Sigmoid colon (tissue), 7 donors: ENCODE measurements around the gene MRPL46. TPM values are rescaled to one million over a fixed set of nuclear protein-coding genes. Genes with fewer than 3 reads are reported as not detected.

ENCODE experiments used
- DNase-seq: peaks from one replicate; pipeline ENCODE4 v3.0.0-alpha.2; 2019
- H3K27ac ChIP-seq, 4 donors: fragments of 200-600 bp; sonication (generic); one replicate each; pipeline ENCODE4 v1.5.1; 2016 to 2019; ENCODE audit warnings: mild to moderate bottlenecking in 1 of 4
- H3K27me3 ChIP-seq, 3 donors: fragments of 200-600 bp; sonication (generic); one replicate each; pipeline ENCODE4 v1.5.1; 2019; ENCODE audit warnings: mild to moderate bottlenecking in 1 of 3
- H3K36me3 ChIP-seq, 4 donors: fragments of 200-600 bp; sonication (generic); one replicate each; pipeline ENCODE4 v1.5.1; 2016 to 2019
- H3K4me1 ChIP-seq, 4 donors: fragments of 200-600 bp; sonication (generic); one replicate each; pipeline ENCODE4 v1.5.1; 2017 to 2019
- H3K4me3 ChIP-seq, 4 donors: fragments of 200-600 bp; sonication (generic); one replicate each; pipeline ENCODE4 v1.5.1; 2017 to 2019; ENCODE audit warnings: mild to moderate bottlenecking in 2 of 4, moderate library complexity in 1 of 4
- H3K9me3 ChIP-seq, 4 donors: fragments of 200-600 bp in 3 of 4; sonication (generic) in 3 of 4; one replicate each; pipeline versions ENCODE4 v1.5.1 to v1.6.1; 2013 to 2019
- CTCF ChIP-seq, 4 experiments: fragments of 450-650 bp in 3 of 4; fragments of 200-600 bp in 1 of 4; IDR thresholded peaks; one replicate each; pipeline ENCODE4 v1.5.1; 2016 to 2019; ENCODE audit warnings: antibody characterized with exemption in 4 of 4, mild to moderate bottlenecking in 3 of 4, moderate library complexity in 2 of 4
- EP300 ChIP-seq, 4 donors: sonication (generic); formaldehyde crosslinking; IDR thresholded peaks; one replicate each; pipeline ENCODE4 v1.6.1; 2017; ENCODE audit warnings: antibody characterized with exemption in 4 of 4
- POLR2A ChIP-seq, 2 donors: fragments of 450-650 bp; IDR thresholded peaks; one replicate each; pipeline ENCODE4 v1.6.1; 2016; ENCODE audit warnings: antibody characterized with exemption in 2 of 2, mild to moderate bottlenecking in 2 of 2, moderate library complexity in 2 of 2
- POLR2AphosphoS5 ChIP-seq, 4 donors: sonication (generic); formaldehyde crosslinking; IDR thresholded peaks; one replicate each; pipeline ENCODE4 v1.6.1; 2017; ENCODE audit warnings: antibody characterized with exemption in 4 of 4
- WGBS, 2 donors: extraction: QIAGEN DNeasy Blood & Tissue Kit; methylation state at CpG; one replicate each; pipeline ENCODE4 v1.1.7; 2013; 5-methylcytosine and 5-hydroxymethylcytosine counted together
- intact Hi-C: fragments of 100-400 bp; cut with DNase I; formaldehyde crosslinking; loops from one replicate; pipeline ENCODE4 v1.15.1; 2023
- polyA plus RNA-seq, 3 donors: library from polyadenylated mRNA; stranded (reverse); fragments of 200-250 nt; gene quantifications; one replicate each; pipeline ENCODE4 v1.2.3, GENCODE V29; 2013
- total RNA-seq, 4 donors: library from RNA; depleted of rRNA; stranded (reverse); fragments of >200 nt; gene quantifications; one replicate each; pipeline ENCODE4 v1.1.0, GENCODE V29; 2016
- donor health status: healthy with polysubstance abuse.
- donor health status: Bipolar disorder and iron deficiency.
- donor health status: healthy.

MRPL46 gene
- 10 to 100 TPM; 15.9 to 46.6 (median 33.3) TPM for total RNA-seq
- polyA plus RNA-seq: 10 to 100 TPM; 36.0 to 53.6 (median 45.8) TPM

GRCh38 chr15:88467073-88467934 lies at the start of gene MRPL46, which contains the start of gene MRPS11:
TSS of gene MRPL46 (minus strand) at chr15:88467388. CDS start at chr15:88467377, 11 bp downstream.
TSS of gene MRPS11 (plus strand) at chr15:88467708. CDS start at chr15:88467718, 10 bp downstream.
- no peak for TF ChIP-seq POLR2A (IDR thresholded peaks at IDR 0.05)
- no peak for TF ChIP-seq CTCF (IDR thresholded peaks at IDR 0.05)
- TF ChIP-seq EP300 (IDR thresholded peaks at IDR 0.05): no peak
- peak; percentile 23 to 74 (median 60) for TF ChIP-seq POLR2AphosphoS5 (IDR thresholded peaks at IDR 0.05)

GRCh38 chr15:88513195-88513594 lies 46.0 kb upstream of the MRPL46 start:
- peaks cover 7 to 62% (median 13%) of the 10 kb centered on the region in 4 donors for H3K36me3 ChIP-seq
- TF ChIP-seq CTCF (IDR thresholded peaks at IDR 0.05) (no peak), POLR2AphosphoS5 (IDR thresholded peaks at IDR 0.05) (no peak), EP300 (IDR thresholded peaks at IDR 0.05) (no peak), POLR2A (IDR thresholded peaks at IDR 0.05) (no peak)
- intact Hi-C loops: no loop called here
- 45 to 76% methylated on average over 5 of the region's 5 CpGs for WGBS, 2 donors
- no peaks in the 10 kb centered on the region for H3K9me3 ChIP-seq
- H3K27me3 ChIP-seq: no peaks in the 10 kb centered on the region
- H3K4me1 ChIP-seq: no peaks in the 10 kb centered on the region
- no peak overlapping the region for H3K4me3 ChIP-seq
- no peak overlapping the region for H3K27ac ChIP-seq
- DNase-seq: no peak

More at GRCh38 chr15:88467073-88467934, at the start of gene MRPL46, which contains the start of gene MRPS11:
- peak; percentile 91 for DNase-seq
- no peaks in the 10 kb centered on the region for H3K9me3 ChIP-seq
- 0% methylated on average over 55 of the region's 55 CpGs for WGBS, 2 donors
- peak within 1 kb of the TSS; percentile 62 to 86 (median 78) for H3K4me3 ChIP-seq
- H3K27me3 ChIP-seq: no peaks in the 10 kb centered on the region
- H3K4me1 ChIP-seq: peaks cover 0 to 32% (median 28%) of the 10 kb centered on the region in 4 donors
- H3K36me3 ChIP-seq: peaks cover 0 to 36% (median 19%) of the 10 kb centered on the region in 4 donors
- peak within 1 kb of the TSS; percentile 83 to 89 (median 88) for H3K27ac ChIP-seq
- intact Hi-C loops: no loop called here

DNA sequence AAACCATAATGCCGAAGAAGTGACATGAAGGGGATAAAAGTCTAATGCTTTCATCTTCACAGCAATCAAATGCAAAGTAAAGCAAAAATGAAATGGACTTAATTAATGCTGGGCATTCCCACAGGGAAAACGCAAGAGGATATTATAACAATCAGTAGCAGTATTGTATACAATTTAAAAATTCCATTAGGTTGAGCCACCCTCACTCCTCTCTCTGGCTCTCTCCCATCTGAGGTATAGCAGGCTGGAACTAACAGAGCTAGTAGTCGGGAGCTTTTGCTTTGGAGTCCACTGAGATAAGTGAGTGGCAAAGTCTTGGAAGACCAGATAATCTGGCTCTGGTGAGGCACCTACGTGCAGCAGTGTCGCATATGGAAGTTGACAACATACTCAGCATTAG lies 45.4 kb upstream of the MRPL46 start:
- no peak for DNase-seq
- 93 to 94% methylated on average over 5 of the region's 5 CpGs for WGBS, 2 donors
- TF ChIP-seq EP300 (IDR thresholded peaks at IDR 0.05): no peak
- TF ChIP-seq POLR2A (IDR thresholded peaks at IDR 0.05): no peak
- TF ChIP-seq CTCF (IDR thresholded peaks at IDR 0.05): no peak
- no peak for TF ChIP-seq POLR2AphosphoS5 (IDR thresholded peaks at IDR 0.05)

GRCh38 chr15:88512078-88512477 lies 44.9 kb upstream of the MRPL46 start:
- TF ChIP-seq POLR2A (IDR thresholded peaks at IDR 0.05) (no peak), EP300 (IDR thresholded peaks at IDR 0.05) (no peak), CTCF (IDR thresholded peaks at IDR 0.05) (no peak), POLR2AphosphoS5 (IDR thresholded peaks at IDR 0.05) (no peak)
- Histone ChIP-seq H3K9me3 (no peaks in the 10 kb centered on the region), H3K27ac (no peak overlapping the region), H3K4me3 (no peak overlapping the region), H3K27me3 (no peaks in the 10 kb centered on the region), H3K36me3 (peaks cover 7 to 71% (median 13%) of the 10 kb centered on the region in 4 donors), H3K4me1 (no peaks in the 10 kb centered on the region)
- intact Hi-C loops: no loop called here
- DNase-seq: no peak
- 76 to 84% methylated on average over 3 of the region's 3 CpGs for WGBS, 2 donors

More for the DNA sequence above, 45.4 kb upstream of the MRPL46 start:
- Histone ChIP-seq H3K4me1 (no peaks in the 10 kb centered on the region), H3K27ac (no peak overlapping the region), H3K27me3 (no peaks in the 10 kb centered on the region), H3K4me3 (no peak overlapping the region), H3K36me3 (peaks cover 7 to 68% (median 13%) of the 10 kb centered on the region in 4 donors), H3K9me3 (no peaks in the 10 kb centered on the region)
- intact Hi-C loops: no loop called here
